Mammary epithelial cell (primary cell): Measurements from ENCODE around the gene TBX19.

ENCODE experiments used
- CTCF ChIP-seq, 2 donors: IDR thresholded peaks in 1 of 2; conservative IDR thresholded peaks in 1 of 2; 2 replicates each; pipeline ENCODE4 v1.5.1; 2011 to 2012; ENCODE audit warnings: inconsistent platforms in 2 of 2, low read length in 2 of 2, mild to moderate bottlenecking in 2 of 2, control low read depth in 1 of 2, low read depth in 1 of 2; ENCODE audit not compliant: insufficient read depth in 1 of 2; ENCODE audit errors: extremely low read depth in 1 of 2
- EZH2 ChIP-seq: IDR thresholded peaks from 2 replicates; pipeline ENCODE4 v1.6.1; 2012; ENCODE audit warnings: low read length, inconsistent platforms, borderline replicate concordance

DNA sequence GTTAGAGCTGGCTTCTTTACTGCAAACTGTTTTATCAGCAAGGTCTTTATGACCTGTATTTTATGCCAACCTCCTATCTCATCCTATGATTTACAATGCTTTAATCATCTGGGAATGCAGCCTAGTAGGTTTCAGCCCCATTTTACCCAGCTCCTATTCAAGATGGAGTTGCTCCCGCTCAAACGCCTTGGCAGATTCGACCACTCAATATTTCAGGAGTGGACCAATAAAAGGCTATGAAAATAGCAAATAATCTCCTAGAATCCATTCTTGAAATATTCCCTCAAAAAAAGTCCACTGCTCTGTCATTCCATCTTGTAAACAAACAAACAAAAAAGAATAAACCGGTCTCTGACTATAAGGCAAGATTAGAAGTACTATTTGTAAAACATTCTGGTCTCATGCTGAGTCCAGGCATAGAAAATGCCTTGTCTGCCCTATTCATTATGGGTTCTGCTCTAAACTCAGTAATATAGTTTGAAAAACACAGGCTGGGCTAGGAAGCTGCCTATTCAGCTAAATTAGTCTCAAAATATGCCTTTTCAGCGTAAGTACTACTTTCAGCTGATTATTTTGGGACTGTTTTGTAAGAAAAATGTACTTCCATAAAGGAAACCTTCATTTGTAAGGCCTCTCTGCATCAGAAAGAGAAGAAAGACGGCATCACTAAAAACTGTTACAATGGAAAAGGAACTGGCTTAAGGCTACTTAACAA, 53.0 kb downstream of the TBX19 start:
- no peak for TF ChIP-seq EZH2
- TF ChIP-seq CTCF (conservative IDR thresholded peaks at IDR 0.05 in 1 of 2, IDR thresholded peaks at IDR 0.05 in 1 of 2; ENCODE audit: extremely low read depth in 1 of 2, insufficient read depth in 1 of 2, low read depth in 1 of 2, low read length in 2 of 2), result no peak
